ENCODE data around the gene MBOAT7.
"Not testable (repeated sequence)": the region's sequence is repeated elsewhere in the genome, so short reads cannot be mapped to it uniquely, and the experiment has no call there.

MBOAT7 gene, protein sequence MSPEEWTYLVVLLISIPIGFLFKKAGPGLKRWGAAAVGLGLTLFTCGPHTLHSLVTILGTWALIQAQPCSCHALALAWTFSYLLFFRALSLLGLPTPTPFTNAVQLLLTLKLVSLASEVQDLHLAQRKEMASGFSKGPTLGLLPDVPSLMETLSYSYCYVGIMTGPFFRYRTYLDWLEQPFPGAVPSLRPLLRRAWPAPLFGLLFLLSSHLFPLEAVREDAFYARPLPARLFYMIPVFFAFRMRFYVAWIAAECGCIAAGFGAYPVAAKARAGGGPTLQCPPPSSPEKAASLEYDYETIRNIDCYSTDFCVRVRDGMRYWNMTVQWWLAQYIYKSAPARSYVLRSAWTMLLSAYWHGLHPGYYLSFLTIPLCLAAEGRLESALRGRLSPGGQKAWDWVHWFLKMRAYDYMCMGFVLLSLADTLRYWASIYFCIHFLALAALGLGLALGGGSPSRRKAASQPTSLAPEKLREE

DNA sequence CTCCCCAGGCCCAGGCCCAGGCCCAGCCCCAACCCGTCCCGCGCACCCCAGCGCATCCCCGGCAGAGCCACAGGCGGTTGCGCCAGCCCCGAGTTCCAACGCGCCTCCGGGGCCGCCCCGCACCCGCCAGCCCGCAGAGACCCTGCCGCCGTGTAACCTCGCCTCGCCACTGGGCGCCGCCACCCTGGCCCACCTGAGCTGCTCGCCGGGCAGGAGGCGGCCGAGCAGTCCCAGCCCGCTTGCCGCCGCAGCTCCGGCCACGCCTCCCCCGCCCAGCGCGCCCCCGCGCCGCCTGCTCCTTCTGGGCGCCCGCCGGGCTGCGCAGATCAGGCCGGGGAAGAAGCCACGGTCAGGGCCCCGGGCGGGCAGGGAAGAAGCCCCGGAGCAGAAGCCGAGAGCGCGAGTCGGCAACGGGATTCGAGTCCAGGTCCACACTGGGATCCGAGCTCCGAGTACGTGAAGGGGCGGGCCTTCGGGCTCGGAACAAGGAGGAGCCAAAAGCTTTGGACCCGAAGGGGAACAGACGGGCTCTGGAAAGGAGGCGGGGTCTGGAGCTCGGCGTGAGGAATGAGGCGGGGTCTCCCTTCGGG, at the start of gene MBOAT7:
TSS of gene MBOAT7 (minus strand) at position 436 of the 590 bp plus-strand sequence. CDS start 1,072 bp downstream, outside the sequence.
- DNase-seq (ENCODE audit: low spot score) = no peak

- DNase-seq (ENCODE audit: low spot score) = no peak
Measured at GRCh38 chr19:54233941-54234340, 44.6 kb upstream of the MBOAT7 start.

DNA sequence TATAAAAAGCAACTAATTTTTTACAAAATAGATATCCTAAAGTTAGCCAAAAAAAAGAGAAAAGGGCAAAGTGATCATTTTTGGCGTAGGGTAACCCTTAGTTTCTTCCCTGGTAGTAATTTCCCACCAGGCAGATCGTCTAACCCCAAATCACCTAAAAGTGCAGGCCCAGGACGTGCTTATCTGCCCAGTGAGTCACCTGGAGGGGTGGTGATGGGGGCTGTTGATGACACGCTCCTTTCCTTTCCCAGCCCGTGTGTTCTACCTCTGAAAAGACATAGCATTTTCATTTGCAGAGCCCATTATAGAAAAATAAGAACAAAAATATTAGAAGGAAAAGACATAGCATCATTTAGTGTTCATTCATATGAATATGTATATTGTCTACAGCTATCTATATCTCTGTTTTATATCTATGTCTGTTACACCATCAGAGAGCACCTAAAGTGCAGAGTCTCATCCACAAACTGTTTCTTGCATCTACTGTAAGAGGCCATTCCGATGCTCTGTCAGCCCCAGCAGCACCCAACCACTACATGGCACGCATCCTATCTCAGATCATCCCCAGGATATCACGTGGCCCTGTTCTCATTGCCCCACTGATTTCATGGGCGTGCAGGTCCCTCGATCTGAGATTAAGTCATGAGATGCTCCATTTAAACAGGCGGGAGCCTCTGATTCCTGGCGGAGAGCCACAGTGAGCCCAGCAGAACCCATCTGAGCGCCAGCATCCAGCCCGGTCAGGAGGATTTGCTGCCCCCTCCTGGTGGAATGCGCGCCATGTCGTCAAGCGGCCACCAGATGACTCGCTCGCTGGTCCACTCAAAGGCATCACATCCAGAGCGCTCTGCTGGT, 41.9 kb upstream of the MBOAT7 start:
- peak; percentile 79 for DNase-seq (ENCODE audit: low spot score)

DNA sequence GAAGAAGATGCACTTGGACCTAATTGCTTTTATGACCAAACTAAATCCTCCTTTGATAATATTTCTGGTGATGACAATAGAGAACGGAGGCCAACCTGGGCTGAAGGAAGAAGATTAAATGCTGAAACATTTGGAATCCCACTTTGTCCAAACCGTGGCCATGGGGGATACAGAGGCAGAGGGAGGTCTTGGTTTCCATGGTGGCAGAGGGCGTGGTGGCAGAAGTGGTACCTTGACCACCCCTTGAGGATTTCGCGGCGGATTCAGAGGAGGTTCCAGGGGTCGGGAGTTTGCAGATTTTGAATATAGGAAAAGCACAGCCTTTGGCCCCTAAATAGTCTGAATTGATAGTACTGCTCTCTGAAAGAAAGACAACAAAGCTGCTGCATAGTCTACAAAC, 40.7 kb upstream of the MBOAT7 start:
- DNase-seq (ENCODE audit: low spot score) = no peak

DNA sequence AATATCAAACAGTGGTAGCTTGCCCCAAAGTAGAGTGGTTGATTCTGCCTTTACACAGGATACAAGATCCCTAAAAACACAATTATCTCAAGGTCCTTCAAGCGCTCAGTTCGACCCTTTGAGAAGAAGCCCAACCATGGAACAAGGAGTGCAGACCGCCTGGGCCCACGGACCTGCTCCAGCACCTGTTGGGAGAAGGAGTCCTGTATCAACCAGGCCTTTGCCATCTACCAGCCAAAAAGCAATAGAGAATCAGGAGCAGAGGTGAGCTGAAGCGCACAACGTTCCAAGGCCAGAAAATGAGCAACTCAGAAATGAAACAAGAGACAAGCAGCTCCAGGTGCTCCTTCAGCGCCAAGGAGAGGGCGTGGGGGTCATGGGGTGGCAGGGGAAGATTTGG, 39.8 kb upstream of the MBOAT7 start:
- no peak for DNase-seq (ENCODE audit: low spot score)

GRCh38 chr19:54224619-54225018, 35.2 kb upstream of the MBOAT7 start:
- DNase-seq (ENCODE audit: low spot score) = not testable (repeated sequence)

DNA sequence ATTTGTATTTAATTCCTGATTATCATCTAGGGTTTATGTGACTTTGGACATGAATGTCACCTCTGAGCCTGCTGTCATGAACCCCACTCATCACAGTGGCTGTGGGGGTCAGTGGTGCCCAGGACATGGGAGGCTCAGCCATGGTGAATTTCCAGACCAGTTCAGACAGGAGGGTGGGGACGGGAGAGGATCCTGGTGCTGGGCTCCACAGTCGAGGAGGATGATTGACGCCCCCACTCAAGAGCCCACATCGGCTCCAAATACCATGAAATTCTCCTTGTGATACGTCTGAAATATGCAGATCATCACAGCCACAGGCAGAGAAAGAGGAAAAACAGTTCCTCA, 34.5 kb upstream of the MBOAT7 start:
- DNase-seq (ENCODE audit: low spot score) = not testable (repeated sequence)

- DNase-seq (ENCODE audit: low spot score) = not testable (repeated sequence)
Measured at GRCh38 chr19:54223277-54223936, 34.0 kb upstream of the MBOAT7 start.

DNA sequence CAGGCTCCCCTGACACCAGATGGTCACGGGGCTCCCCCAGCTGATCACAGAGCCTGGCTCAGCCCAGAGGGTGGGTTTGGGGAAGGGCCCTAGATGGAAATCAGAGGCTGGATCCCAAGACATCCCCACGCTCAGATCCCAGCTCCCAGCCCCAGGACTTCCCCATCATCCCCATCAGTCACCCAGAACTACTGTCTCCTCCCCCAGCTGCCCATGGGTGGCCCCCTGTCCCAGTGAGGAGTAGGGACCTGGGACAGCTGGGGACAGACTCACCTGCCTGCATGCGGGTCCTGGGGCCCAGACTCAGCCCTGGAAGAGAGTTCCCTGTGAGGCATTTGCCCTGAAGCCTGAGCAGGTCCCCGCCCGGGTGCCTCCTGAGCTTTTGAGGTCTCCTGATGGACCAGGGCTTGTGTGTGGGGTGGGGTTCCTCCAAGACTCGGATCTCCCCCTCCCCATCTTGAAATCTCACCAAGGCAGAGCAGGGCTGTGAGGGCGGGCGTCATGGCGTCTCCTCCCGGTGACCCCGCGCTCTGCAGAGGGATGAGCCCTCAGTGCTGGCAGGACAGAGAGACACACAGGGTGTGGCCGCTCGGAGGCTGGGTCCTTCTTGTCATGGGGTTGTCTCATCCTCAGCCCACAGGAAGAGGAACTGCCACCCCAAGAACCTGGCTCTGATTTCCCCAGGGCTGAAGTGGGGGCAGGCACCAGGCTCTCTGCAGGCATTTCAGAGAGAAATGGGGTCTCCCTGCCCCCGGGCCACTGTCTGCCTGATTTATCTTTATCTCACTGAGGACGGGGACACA, 33.3 kb upstream of the MBOAT7 start, which contains the start of gene LILRB3:
TSS of gene LILRB3 (minus strand) at position 534 of the 803 bp plus-strand sequence. CDS start at position 503, 31 bp downstream.
- not testable (repeated sequence) for DNase-seq (ENCODE audit: low spot score)

- not testable (repeated sequence) for DNase-seq (ENCODE audit: low spot score)
Measured at GRCh38 chr19:54221947-54222346, 32.6 kb upstream of the MBOAT7 start.

DNA sequence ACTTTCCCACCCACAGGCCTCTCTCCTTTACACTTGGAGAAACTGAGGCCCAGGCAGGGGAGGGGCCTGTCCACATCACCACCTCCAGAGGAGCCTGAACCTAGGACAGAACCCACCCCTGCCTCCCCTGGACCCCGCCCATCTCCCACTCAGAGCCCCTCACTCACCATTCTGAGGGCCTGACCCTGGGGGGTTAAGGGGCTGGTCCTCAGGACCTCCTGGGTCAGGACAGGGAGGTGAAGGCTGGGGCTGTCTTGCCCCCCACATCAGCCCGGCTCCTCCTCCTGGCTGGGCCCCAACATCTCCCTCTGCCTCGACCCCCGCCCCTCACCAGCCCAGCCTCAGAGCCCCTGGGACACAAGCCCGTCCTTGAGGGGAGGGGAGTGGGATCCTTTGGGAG, 30.3 kb upstream of the MBOAT7 start:
- DNase-seq (ENCODE audit: low spot score) = not testable (repeated sequence)

- no peak for DNase-seq (ENCODE audit: low spot score)
Measured at GRCh38 chr19:54218960-54219661, 29.7 kb upstream of the MBOAT7 start.

GRCh38 chr19:54218259-54218658, 28.9 kb upstream of the MBOAT7 start:
- DNase-seq (ENCODE audit: low spot score) = no peak

DNA sequence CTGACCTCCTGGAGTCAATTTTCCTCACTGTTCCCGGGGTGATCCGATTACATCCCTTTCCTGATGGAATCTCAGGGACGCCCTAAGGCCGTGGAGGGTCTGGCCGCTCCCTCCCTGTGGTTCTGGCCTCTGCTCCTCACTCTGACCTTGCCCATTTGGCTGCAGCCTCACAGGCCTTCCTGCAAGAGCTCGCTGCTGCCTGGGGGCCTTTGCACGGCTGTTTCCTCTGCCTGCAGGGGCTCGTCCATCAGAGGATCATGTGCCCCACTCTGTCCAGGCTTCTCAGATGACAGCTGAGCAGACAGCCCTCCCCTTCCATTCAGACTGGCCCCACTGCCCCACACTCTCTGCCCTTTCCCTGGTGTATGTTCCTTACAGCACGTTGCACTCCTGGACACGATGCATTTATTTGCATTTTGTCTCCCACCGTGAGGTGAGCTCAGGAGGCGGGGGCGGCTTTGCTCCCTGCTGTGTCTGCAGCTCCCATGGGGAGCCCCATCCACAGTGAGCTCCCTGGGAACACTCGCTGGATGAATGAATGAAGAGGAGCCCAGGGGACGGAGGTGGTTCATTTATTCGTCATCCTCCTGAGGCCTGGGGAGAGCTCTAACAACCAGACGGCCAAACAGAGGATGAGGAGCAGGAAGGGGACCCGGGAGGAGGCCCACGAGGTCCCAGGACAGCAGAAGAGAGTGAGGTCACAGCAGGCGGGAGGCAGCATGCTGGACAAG, 28.3 kb upstream of the MBOAT7 start:
- DNase-seq (ENCODE audit: low spot score) = not testable (repeated sequence)

DNA sequence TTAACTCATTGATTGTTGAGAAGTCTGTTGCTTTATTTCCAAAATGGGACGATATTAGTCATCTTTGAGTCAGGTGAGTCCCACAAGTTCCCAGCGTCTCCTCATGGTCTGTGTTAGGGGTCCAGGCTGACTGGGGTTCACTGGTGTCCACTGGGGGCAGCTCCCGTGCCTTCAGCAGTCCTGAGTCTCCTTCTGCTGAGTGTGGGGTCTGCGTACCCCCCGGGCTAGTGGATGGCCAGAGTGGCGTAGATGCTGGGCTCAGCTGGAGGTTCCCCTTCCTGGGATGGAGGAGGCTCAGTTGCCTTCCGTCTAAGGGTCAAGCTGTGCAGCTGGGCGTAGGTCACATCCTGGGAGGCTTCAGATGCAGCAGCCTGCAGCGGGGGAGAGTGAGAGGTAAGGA, 27.5 kb upstream of the MBOAT7 start:
- DNase-seq (ENCODE audit: low spot score) = no peak

GRCh38 chr19:54214734-54215133, 25.4 kb upstream of the MBOAT7 start:
- not testable (repeated sequence) for DNase-seq (ENCODE audit: low spot score)

GRCh38 chr19:54214217-54214616, 24.8 kb upstream of the MBOAT7 start:
- DNase-seq (ENCODE audit: low spot score) = not testable (repeated sequence)

DNA sequence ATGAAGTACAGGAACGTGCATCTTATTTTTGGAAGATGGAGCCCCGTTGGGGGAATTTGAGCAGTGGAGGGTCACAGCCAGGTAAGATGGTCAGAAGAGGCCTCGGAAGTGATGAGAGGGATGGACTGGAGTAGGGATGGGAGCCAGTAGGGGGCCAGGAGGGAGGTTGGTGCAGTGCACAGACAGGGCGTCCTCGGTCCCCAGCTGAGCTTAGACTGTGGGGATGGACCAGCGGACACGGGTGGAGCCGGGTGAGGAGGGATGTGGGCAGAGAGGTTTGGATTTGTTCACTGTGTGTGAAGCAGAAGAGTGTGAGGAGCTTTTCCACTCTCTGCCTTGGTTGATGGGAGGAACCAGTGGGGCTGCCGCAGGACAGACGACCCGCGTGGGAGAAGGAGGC, 21.9 kb upstream of the MBOAT7 start:
- DNase-seq (ENCODE audit: low spot score) = no peak

DNA sequence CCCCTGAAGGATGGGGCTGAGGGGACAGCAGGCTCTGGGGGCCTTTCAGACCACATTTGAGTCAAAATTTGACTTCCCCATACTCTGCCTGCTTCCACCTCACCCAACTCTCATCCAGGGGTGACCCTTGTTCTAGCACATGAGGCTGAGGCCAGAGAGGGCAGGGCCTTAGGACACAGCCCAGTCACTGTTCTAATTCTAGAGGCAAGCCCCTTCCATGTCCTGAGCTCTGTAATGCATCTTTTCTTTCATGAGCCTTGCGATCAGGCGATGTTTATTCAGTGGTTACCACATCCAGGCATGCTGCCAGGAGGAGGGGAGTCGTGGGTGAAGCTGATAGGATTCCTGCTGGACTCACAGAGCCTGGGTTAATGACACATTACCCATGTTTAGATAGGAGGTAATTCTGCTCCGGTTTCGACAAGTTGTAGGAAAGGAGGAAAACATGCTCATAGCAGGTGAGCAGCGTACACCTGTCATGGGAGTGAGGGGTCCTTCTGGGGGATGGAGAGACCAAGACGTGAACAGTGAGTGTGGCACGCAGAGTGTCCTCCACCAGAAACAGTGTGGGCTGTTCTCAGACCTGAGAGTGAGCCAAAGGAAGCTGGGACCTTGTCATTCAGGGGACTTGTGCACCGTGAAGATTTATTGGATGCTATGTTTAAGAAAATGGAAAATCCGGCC, 20.6 kb upstream of the MBOAT7 start:
- no peak for DNase-seq (ENCODE audit: low spot score)

Measured in activated CD4-positive, alpha-beta T cell treated with anti-CD3 and anti-CD28 coated beads, Interleukin-2, Interleukin-4, amounts not matched to agents 100 ng/mL and 50 ng/mL, durations not matched to agents 16 hours and 8 hours (primary cell).